ENCODE data around the gene MCF2L.

MCF2L gene

GRCh38 chr13:113013878-113014751 is 45.1 kb downstream of the MCF2L start:
- TF ChIP-seq POLR2AphosphoS5 (IDR thresholded peaks at IDR 0.05; ENCODE audit: low read depth, low read length) = no peak
- TF ChIP-seq, protein P1, sequence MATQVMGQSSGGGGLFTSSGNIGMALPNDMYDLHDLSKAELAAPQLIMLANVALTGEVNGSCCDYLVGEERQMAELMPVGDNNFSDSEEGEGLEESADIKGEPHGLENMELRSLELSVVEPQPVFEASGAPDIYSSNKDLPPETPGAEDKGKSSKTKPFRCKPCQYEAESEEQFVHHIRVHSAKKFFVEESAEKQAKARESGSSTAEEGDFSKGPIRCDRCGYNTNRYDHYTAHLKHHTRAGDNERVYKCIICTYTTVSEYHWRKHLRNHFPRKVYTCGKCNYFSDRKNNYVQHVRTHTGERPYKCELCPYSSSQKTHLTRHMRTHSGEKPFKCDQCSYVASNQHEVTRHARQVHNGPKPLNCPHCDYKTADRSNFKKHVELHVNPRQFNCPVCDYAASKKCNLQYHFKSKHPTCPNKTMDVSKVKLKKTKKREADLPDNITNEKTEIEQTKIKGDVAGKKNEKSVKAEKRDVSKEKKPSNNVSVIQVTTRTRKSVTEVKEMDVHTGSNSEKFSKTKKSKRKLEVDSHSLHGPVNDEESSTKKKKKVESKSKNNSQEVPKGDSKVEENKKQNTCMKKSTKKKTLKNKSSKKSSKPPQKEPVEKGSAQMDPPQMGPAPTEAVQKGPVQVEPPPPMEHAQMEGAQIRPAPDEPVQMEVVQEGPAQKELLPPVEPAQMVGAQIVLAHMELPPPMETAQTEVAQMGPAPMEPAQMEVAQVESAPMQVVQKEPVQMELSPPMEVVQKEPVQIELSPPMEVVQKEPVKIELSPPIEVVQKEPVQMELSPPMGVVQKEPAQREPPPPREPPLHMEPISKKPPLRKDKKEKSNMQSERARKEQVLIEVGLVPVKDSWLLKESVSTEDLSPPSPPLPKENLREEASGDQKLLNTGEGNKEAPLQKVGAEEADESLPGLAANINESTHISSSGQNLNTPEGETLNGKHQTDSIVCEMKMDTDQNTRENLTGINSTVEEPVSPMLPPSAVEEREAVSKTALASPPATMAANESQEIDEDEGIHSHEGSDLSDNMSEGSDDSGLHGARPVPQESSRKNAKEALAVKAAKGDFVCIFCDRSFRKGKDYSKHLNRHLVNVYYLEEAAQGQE (IDR thresholded peaks at IDR 0.05; ENCODE audit: insufficient read depth in 1 of 2, low read depth in 2 of 2, low read length in 2 of 2) = no peak
- TF ChIP-seq TAF1 (IDR thresholded peaks at IDR 0.05; ENCODE audit: borderline replicate concordance, insufficient read depth, low read length) = no peak
- no peak for TF ChIP-seq FOXP2 (optimal IDR thresholded peaks at IDR 0.05; ENCODE audit: borderline replicate concordance, extremely low read depth, extremely low read length, insufficient read depth)
- no peak for TF ChIP-seq SIN3A (IDR thresholded peaks at IDR 0.05; ENCODE audit: borderline replicate concordance, insufficient read depth, low read length)

- TF ChIP-seq, protein P1 (IDR thresholded peaks at IDR 0.05; ENCODE audit: insufficient read depth in 1 of 2, low read depth in 2 of 2, low read length in 2 of 2) = no peak
- no peak for TF ChIP-seq POLR2AphosphoS5 (IDR thresholded peaks at IDR 0.05; ENCODE audit: low read depth, low read length)
- no peak for TF ChIP-seq FOXP2 (optimal IDR thresholded peaks at IDR 0.05; ENCODE audit: borderline replicate concordance, extremely low read depth, extremely low read length, insufficient read depth)
- TF ChIP-seq TAF1 (IDR thresholded peaks at IDR 0.05; ENCODE audit: borderline replicate concordance, insufficient read depth, low read length) = no peak
- no peak for TF ChIP-seq SIN3A (IDR thresholded peaks at IDR 0.05; ENCODE audit: borderline replicate concordance, insufficient read depth, low read length)
These were observed 46.0 kb downstream of the MCF2L start for GRCh38 chr13:113014752-113015745.

DNA sequence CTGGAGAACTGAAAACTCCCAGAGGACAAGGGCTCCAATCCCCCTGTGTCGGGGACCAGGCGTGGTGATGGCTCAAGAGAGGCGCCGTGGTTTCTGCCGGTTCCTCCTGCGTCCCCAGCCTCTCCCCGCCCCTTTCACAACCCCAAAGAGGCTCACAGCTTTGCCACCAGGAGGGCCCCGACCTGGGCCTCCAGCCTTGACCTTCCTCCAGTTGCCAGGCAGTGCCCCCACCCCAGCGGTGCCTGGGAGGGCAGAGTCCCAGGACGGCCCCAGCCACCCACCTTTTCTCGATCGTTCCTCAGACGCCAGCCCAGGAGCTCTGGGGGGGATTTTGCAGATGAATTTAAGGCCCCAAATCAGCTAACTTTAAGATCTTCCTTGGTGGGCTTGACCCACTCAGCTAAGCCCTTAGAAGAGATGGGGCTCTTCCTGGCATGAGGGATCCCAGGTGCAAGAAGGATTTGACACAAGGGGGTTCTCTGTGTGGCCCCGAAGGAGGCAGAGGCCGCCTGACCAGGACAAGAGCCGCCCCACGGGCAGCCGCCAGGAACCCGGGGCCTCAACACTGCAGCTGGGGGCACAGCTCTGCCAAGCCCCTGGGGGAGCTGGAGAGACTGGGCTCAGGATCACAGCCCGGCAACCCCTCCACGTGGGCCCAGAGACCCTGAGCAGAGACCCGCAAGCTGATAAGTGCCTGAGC is 47.0 kb downstream of the MCF2L start:
- no peak for TF ChIP-seq POLR2AphosphoS5 (IDR thresholded peaks at IDR 0.05; ENCODE audit: low read depth, low read length)
- no peak for TF ChIP-seq FOXP2 (optimal IDR thresholded peaks at IDR 0.05; ENCODE audit: borderline replicate concordance, extremely low read depth, extremely low read length, insufficient read depth)
- no peak for TF ChIP-seq SIN3A (IDR thresholded peaks at IDR 0.05; ENCODE audit: borderline replicate concordance, insufficient read depth, low read length)

DNA sequence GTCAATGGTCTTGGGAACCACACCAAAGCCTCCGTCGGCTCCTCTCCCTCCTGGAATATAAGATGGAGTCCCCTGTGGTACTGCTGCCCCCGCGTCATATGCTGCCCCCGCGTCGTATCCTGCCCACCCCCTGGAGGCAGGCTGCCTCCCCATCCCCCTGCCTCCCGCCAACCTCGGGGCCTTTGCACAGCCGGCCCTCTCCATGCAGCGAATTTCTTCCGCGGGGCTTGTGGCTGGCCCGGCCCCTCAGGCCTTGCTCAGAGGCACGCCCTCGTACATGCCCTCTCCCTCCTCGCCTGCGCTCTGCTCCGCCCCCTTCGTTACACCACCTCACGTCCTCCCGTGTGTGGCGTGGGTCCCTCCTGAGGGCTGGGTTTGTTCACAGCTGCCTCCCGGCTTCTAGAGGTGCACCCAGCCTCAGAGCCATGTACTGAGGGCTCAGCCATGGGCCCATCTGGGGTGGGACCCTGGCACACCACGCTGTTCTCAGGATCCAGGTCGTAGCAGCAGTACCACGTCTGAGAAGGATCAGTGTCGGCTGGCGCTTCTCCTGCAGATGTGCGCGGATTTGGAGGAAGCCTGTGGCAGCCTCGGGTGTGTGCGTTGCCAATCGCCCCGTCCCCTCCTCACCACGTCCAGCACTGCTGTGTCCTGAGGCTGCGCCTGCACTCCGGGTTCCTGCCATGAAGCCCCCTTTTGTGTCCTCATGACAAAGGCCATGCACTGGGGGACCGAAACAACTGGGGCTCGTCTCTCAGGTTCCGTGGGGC is 47.7 kb downstream of the MCF2L start:
- TF ChIP-seq, protein P1 (IDR thresholded peaks at IDR 0.05; ENCODE audit: insufficient read depth in 1 of 2, low read depth in 2 of 2, low read length in 2 of 2) = no peak
- TF ChIP-seq POLR2AphosphoS5 (IDR thresholded peaks at IDR 0.05; ENCODE audit: low read depth, low read length) (no peak), TAF1 (IDR thresholded peaks at IDR 0.05; ENCODE audit: borderline replicate concordance, insufficient read depth, low read length) (no peak), SIN3A (IDR thresholded peaks at IDR 0.05; ENCODE audit: borderline replicate concordance, insufficient read depth, low read length) (no peak), FOXP2 (optimal IDR thresholded peaks at IDR 0.05; ENCODE audit: borderline replicate concordance, extremely low read depth, extremely low read length, insufficient read depth) (no peak)
